Endothelial cell of hepatic sinusoid (primary cell): ENCODE data around the gene NXPH1.
"Not testable (repeated sequence)": the region's sequence is repeated elsewhere in the genome, so short reads cannot be mapped to it uniquely, and the experiment has no call there.

Experiments used
- in situ Hi-C: cut with HindIII; loops from 2 replicates; pipeline ENCODE4 v1.10.0; 2017; ENCODE audit warnings: low sequenced_read_pairs

Gene NXPH1

DNA sequence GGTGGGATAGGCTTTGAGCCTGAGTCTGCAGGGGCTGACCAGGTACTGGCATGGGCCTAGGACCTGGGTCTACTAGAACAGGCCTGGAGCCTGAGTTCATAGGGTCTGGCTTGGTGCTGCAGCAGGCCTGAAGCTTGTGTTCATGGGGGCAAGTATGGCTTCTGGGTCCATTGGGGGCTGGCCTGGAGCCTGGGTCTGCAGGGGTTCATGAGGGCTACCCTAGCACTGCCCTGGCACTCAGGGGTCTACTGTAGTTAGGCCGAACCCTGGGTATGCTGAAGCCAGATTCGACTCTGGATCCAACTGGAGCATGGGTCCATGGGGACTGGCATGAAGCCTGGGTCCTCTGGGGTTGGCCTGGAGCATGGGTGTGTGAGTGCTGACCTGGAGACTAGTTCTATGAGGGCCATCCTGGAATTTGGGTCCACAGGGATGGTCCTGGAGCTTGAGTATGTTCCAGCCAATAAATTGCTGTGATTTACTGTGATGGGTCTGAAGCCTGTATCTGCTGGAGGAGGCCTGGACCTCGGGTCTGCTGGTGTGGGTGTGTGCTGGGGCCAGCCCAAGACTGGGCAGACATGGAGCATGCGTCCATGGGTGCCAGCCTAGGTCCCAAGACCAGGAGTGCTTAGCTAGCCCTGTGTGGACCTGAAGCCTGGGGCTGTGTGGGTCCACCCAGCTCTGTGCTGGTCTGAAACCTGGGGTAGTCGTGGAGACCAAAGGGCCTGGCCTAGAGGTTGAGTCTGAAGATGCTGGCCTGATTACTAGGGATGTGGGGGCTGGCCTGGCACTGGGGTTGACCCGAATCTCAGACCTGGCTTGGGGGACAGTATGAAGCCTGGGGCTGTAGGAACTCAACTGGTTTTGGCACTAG lies 235.5 kb downstream of the NXPH1 start:
- in situ Hi-C loops = no loop called here

DNA sequence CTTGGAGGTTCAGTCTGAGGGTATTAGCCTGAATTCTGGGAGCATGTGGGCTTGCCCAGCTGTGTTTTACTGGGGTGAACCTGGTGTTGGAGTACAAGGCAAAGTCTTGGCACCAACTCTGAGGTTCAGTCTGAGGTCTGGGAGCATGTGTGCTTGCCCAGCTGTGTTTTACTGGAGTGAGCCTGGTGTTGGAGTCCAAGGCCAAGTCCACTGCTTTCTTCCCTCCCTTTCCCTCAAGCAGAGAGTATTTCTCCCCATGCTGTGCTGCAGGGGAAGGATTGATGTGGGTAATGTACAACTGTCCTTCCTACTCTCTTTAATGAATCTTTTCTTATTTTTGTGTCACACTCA lies 236.1 kb downstream of the NXPH1 start:
- in situ Hi-C loops = no loop called here

DNA sequence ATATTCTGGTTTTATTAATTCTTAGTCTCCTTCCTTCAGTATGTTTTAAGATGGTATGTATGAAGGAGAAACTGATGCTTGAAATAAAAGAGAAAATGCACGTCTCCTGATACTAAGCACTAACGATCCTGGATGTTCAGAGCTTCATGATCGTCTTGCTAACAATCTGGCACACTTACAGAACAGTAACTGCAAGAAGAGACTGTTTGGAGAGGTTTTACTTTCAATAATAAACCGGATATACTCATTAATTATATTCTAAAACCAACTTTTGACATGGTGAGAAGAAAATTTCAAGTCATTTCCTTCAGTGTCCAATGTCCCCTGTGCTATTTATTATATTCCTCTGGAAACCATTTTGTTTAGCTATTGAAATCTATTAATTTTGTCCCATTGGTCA lies 251.0 kb downstream of the NXPH1 start:
- in situ Hi-C loops = no loop called here

DNA sequence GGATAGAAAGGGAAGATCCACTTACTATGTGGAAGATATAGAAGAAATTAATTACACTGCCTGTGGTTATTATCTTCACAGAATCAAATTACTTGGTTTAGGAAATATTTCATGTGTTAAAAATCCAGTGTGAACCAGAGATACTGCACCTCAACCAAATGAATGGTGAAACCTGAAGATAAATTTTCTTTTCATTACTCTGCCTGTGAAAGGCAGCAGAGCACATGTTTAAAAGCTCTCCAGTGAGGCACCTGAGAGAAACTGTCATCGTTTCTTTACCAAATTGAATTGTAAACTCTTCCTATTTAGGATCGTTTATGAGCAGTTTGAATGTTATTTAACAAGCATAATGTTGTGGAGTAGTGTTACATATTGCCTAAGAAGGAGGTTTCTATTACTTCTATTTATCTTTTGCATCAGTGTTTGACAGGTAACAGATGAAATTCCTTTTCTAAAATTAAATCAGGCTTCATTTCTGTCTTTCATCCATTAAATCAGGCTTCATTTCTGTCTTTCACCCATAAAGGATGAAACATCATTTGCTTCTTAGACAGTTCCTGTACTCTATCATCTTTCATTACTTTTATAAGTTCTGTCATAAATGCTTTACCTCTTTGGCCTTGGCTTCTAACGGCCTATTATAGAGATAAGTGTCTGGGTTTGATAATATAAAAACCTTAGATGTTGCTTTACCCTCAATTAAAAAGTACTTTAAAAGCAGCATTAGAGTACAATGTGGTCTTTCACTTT lies 266.6 kb downstream of the NXPH1 start:
- in situ Hi-C loops = no loop called here

DNA sequence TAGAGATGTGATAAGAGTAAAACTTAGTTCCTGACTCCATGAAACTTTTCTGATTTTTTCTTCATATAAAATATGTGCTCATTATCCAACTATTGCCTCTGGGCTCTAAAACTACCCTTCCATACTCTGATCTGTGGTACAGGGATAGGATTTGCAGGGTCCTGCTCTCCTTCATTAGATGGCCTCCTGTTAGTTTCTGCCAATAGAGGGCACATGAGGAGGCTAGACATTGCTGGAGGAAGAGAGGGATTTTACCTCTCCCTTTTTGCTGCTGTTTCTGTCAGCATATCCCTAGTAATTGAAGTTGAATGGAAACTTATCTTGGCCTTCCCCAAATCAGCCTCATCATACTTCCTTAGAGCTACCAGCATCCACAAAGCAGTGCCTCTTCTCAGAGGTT lies 269.4 kb downstream of the NXPH1 start:
- in situ Hi-C loops = no loop called here

DNA sequence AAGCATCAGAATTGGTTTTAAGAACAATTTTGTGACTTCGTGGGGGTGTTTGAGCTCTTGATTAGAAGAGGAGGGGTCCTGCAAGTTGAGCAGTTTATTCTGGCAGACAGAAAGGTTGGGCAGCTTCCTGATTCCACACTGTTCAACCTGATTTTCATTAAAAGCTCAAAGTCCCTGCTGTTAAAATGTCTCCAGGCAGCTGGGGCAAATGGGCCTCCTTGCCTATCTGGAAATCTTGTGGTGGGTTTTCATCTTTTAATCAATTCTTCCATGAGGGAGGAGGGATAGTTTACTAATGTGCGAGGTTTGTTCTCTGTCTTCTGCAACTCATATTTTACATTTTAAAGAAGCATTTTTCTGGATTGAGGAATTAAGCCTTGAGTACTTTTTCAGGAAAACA lies 276.7 kb downstream of the NXPH1 start:
- in situ Hi-C loops = no loop called here

DNA sequence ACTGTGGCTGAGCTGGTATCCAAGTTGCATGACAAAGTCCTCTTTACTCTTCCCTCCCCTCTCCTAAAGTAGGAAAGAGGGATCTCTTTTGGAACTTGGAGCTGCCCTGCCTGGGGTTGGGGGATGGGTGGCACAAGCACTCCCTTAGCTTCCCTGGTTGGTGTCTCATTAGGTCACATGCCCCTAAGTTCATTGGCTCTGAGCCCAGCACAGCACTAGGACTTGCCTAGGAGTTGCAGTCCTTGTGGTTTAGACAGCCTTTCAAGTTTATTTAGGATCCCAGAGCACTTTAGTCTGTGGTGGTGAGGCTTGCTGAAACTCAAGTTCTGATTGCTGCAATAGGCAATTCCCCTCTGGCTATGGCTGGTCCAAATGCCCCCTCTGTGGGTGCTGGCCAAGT lies 281.4 kb downstream of the NXPH1 start:
- in situ Hi-C loops = no loop called here

DNA sequence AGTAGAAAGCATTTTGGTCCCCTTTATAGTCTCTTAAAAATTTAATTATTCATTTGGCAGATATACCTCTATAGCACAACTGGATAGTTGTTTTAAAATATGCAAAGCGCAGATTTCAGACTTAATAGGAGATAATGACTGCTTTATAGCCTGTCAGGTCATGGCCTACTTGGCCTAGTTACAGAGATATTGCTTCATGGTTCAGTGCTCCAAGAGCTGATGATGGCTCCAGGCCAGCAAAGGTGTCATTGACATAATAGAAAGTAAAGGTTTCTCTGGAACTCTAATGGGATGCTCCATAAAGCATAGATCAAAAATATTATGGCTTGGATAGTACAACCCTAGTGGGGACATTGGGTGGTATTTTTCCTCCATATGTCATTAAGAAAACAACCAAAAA lies 285.7 kb downstream of the NXPH1 start:
- in situ Hi-C loops = no loop called here

DNA sequence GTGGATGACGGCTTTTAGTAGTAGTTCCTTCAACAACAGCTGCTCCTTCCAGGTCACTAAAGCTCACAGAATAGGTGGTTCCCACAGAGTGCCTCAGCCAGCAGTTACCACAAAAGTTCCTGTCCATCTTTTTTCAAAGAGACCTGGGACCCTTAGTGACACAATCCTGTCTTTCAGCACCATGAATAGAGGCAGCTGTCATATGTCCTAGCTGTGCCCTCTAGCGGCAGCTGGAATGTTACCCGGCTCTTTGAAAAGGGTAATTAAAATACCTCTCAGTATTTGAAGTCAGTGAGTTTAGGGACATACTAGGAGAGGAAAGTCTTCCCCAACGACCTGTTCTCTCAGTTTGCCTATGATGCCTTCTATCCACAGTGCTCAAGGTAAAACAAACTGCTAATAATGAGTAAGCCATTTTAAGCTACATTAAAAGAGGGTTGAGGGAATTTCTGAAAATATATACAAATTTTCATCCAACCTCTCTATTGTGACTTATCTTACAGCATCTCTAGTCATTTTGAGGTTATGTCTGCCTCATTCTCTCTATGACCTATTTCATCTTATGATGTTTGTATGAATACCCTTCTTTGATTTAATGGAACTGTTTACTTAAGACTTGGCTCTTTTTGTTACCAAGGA lies 290.8 kb downstream of the NXPH1 start:
- in situ Hi-C loops = no loop called here

DNA sequence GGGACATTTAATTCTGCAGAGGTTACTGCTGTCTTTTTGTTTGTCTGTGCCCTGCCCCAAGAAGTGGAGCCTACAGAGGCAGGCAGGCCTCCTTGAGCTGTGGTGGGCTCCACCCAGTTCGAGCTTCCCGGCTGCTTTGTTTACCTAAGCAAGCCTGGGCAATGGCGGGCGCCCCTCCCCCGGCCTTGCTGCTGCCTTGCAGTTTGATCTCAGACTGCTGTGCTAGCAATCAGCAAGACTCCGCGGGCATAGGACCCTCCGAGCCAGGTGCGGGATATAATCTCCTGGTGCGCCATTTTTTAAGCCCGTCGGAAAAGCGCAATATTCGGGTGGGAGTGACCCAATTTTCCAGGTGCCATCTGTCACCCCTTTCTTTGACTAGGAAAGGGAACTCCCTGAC lies 298.3 kb downstream of the NXPH1 start:
- in situ Hi-C loops = not testable (repeated sequence)

DNA sequence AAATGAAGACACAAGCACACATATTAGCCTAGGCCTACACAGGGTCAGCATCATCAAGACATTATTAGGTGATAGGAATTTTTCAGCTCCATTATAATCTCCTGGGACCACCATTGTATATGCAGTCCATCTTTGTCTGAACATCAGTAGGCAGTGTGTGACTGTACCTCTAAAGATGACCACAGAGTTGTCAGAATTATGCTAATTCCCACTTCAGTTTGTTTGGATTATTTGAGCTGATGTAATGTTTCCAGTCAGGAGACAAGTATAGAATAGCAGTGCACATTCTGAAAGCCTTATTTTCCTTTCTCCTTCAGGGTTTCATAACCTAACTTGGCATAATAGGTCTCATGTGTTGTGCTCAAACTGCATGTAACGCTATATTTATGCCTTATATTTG lies 306.4 kb downstream of the NXPH1 start:
- in situ Hi-C loops = no loop called here

DNA sequence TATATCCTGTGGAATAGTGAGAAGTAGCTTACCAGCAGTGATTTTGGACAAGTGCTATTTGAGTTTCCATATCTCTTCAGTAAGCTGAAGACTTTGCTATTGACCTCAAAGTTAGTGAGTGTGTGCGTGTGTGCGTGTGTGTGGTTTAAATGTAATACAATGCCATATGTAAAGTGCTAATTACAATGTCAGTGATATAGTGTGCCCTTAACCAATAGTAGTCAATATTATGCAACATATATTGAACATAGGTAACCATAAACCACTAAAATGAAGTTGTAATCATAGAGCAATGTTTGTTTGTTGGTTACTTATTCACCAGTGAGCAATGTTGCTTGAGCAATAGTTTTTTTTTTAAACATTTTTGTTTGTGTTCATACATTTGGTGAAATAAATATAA lies 309.4 kb downstream of the NXPH1 start:
- in situ Hi-C loops = no loop called here

DNA sequence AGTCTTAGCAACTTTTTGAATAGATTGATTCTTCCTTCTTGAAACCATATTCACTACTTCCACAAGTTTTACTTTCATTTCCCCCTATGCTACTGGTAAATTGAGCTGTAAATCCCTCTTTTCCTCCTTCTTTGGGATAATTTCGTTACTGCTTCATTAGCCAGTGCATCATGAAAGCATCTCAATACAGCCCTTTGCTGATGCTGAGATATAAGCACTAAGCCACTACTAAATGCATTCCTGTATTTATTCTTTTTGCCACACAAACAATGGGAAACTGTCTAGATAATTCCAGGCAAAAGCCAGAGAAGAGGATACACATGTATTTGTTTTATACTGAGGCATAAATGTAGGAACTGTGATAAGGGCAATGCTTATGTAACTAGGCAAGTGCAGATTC lies 313.9 kb downstream of the NXPH1 start:
- in situ Hi-C loops = no loop called here

DNA sequence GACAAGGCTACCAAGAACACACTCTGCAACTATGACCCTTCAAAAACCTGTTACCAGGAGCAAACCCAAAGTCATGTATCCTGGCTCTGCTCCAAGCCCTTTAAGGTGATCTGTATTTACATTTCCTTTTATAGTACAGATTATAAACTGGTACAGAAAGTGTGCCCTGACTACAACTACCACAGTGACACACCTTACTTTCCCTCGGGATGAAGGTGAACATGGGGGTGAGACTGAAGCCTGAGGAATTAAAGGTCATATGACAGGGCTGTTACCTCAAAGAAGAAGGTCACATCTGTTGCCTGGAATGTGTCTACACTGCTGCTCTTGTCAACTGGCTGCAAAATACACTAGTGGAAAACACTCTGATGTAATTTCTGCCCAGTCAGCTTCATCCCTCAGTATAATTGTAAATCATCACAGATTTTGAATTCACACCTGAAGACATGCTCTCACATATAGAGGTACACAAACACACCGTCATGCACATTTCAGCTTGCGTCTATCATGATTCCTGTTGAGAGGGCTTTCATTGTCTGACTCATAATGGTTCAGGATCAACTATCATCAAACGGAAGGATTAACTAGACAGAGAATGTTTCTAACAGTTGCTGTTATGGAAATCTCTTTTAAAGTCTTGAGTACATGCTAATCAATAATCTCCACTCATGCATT lies 318.3 kb downstream of the NXPH1 start:
- in situ Hi-C loops = no loop called here

DNA sequence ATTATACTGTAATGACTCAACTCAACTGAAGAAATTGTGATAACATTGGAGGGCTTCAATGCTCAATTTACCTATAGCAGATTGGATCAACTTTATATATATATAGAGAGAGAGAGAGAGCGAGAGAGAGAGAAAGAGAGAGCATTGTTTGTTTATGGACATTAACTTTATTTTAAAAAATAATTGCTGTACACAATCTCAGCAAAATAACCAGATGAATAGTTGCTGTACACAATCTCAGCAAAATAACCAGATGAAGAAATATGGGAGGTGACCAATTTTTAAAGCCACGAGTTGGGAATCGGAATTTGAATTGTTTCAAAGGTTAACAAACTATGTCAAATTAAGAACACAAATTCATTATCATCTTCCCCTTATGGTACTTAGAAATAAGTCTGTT lies 319.9 kb downstream of the NXPH1 start:
- in situ Hi-C loops = no loop called here

DNA sequence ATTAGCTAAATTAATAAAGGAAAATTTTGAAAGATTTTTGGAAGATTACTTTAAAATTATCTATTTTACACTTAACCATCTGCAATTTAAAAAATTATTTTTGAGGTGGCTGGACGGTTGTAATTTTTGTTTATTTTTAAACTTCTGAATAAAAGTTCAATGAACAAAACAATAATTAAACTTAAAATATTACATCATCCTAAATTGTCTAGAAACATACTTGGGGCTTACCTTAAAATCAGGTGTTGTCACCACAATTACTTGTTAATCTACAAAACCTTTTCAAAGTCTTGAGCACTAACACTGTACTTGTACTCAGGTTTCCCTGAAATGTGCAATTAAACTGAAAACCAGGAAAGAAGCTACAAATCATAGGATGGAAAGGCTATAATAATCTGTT lies 328.3 kb downstream of the NXPH1 start:
- in situ Hi-C loops = no loop called here

DNA sequence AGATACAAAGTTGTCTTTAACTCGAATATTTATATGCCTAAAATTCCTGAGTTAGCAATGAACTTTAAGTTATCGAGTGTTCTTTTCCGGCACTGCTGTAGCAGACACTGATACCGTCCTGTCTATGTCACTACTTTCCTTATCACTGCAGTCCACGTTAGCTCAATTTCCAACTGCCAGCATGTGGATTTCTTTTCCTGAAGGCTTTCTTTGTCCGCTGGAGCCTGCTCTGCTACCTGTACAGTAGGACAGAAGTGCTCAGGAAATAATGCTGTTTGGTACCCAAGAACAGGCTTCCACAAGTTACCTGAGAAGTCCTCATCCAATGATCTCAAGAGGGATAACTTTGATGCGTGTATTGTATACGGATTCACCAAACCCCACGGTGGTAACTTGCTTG lies 329.4 kb downstream of the NXPH1 start:
- in situ Hi-C loops = no loop called here

DNA sequence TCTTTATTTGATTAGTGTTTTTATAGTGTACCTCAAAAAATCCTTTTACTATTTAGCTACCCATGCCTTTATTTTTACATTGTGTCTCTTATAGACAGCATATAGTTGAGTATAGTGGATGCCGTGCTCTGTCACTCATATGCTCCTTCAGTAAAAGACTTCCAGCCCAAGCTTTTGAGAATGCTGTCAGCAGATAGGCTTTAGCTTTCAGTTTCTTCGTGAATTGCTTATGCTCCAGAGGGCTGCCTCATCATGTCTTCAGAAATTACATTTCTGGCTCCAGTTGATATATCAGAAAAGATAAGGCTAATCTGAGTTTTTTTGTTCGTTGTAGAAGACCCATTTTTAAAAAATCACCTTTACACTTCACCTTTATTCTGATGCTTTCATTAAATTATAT lies 332.0 kb downstream of the NXPH1 start:
- in situ Hi-C loops = no loop called here

DNA sequence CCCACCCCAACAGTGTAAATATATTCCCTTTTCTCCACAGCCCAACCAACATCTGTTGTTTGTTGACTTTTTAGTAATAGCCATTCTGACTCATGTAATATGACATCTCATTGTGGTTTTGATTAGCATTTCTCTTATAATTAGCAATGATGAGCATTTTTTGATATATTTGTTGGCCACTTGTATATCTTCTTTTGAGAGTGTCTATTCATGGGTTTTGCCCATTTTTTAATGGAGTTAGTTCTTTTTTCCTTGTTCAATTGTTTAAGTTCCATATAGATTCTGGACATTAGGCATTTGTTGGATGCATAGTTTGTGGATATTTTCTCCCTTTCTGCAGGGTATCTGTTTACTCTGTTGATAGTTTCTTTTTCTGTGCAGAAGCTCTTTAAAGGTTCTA lies 340.1 kb downstream of the NXPH1 start:
- in situ Hi-C loops = no loop called here

DNA sequence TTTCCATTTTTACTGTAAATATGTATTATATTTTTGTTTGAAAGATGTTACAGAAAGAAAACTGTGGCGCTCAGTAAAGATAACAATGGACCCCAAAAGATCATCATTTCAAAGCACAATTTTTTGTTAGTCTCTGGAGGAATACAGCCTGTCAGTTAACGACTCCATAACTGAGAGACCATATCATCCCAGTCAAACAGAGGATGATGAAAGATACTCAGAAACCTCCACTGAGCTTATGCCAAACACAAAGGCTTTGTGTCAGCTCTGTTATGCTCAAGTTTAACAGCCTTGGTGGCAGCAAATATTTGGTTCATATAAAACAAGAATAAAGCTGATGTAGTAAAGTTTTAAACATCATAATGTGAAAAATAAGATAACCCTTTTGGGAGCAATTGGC lies 345.1 kb downstream of the NXPH1 start:
- in situ Hi-C loops = no loop called here

DNA sequence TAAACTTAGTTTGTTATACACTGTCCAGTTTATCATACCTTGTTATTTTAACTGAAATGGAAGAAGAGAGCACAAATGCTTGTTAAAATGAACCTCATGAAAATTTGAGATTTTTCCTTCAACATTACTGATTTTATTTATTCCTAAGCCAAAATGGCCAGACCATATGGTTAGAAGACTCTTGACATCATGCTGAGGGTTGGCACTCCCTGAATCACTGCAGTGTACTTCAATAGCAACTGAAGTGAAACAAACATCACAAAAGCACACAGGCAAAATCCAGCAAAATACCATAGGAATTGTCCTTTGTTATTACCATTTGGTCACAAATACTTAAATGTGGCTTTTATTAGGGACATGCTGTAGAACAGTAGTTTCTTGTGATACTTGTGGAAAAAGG lies 347.8 kb downstream of the NXPH1 start:
- in situ Hi-C loops = no loop called here
